HFFc6 (cell line): Measurements from ENCODE around the gene SIVA1. TPM values are rescaled to one million over a fixed set of nuclear protein-coding genes. Genes with fewer than 3 reads are reported as not detected.

Experiments used
- DNase-seq: peaks from one replicate; pipeline ENCODE4 v3.0.0-alpha.2; 2018
- H3K27ac Mint-ChIP-seq: 2 replicates; pipeline ENCODE4 v1.8.0; 2020; ENCODE audit warnings: mild to moderate bottlenecking, mixed read lengths
- H3K27me3 Mint-ChIP-seq: 2 replicates; pipeline ENCODE4 v1.8.0; 2021; ENCODE audit warnings: mild to moderate bottlenecking, moderate library complexity, mixed read lengths; ENCODE audit not compliant: insufficient read depth
- H3K36me3 Mint-ChIP-seq: 2 replicates; pipeline ENCODE4 v1.8.0; 2021; ENCODE audit warnings: low read depth, mixed read lengths
- H3K4me1 Mint-ChIP-seq: 2 replicates; pipeline ENCODE4 v1.8.0; 2020; ENCODE audit warnings: low read depth, mixed read lengths
- H3K4me3 Mint-ChIP-seq: 2 replicates; pipeline ENCODE4 v1.8.0; 2020; ENCODE audit warnings: mild to moderate bottlenecking, moderate library complexity, mixed read lengths
- H3K9me3 Mint-ChIP-seq: 2 replicates; pipeline ENCODE4 v1.8.0; 2020; ENCODE audit warnings: mild to moderate bottlenecking, mixed read lengths
- CTCF ChIP-seq: fragments of 200-600 bp; sonication (generic); IDR thresholded peaks from 2 replicates; pipeline ENCODE4 v1.5.0; 2021; ENCODE audit warnings: antibody characterized with exemption, mild to moderate bottlenecking
- total RNA-seq, 6 experiments: library from RNA; stranded (reverse); fragmentation: NEBNext Ultra II Directional; extraction: Animal tissue kit (Norgen Biotek cat#: 25700); gene quantifications; 2 replicates in 1 of 6; 3 replicates in 5 of 6; pipeline ENCODE4 v1.2.3, GENCODE V29; 2021

The SIVA1 gene
- total RNA-seq, 6 experiments from 2014 or later, result 78.3 to 95.8 (median 82.5) TPM

GRCh38 chr14:104743461-104744380 lies 9.2 kb upstream of the SIVA1 start:
- peaks cover 13% of the 10 kb centered on the region for H3K4me1 Mint-ChIP-seq
- H3K4me3 Mint-ChIP-seq, result no peak overlapping the region
- no peaks in the 10 kb centered on the region for H3K36me3 Mint-ChIP-seq
- no peak overlapping the region for H3K27ac Mint-ChIP-seq
- TF ChIP-seq CTCF, result no peak
- no peaks in the 10 kb centered on the region; the same call in none of the 2 replicates for H3K27me3 Mint-ChIP-seq
- H3K9me3 Mint-ChIP-seq, result no peaks in the 10 kb centered on the region
- DNase-seq, result no peak

GRCh38 chr14:104744484-104744883 lies 8.5 kb upstream of the SIVA1 start:
- H3K27me3 Mint-ChIP-seq, result no peaks in the 10 kb centered on the region; the same call in none of the 2 replicates
- no peak overlapping the region for H3K27ac Mint-ChIP-seq
- peaks cover 21% of the 10 kb centered on the region for H3K4me1 Mint-ChIP-seq
- H3K36me3 Mint-ChIP-seq, result no peaks in the 10 kb centered on the region
- DNase-seq, result no peak
- no peak overlapping the region for H3K4me3 Mint-ChIP-seq
- no peak for TF ChIP-seq CTCF
- H3K9me3 Mint-ChIP-seq, result no peaks in the 10 kb centered on the region

GRCh38 chr14:104745431-104745830 lies 7.5 kb upstream of the SIVA1 start:
- DNase-seq, result no peak
- no peaks in the 10 kb centered on the region; the same call in none of the 2 replicates for H3K27me3 Mint-ChIP-seq
- TF ChIP-seq CTCF, result no peak
- peaks cover under 1% of the 10 kb centered on the region; the same call in 1 of the 2 replicates for H3K36me3 Mint-ChIP-seq
- peaks cover 30% of the 10 kb centered on the region for H3K4me1 Mint-ChIP-seq
- no peak overlapping the region for H3K4me3 Mint-ChIP-seq
- no peaks in the 10 kb centered on the region for H3K9me3 Mint-ChIP-seq
- no peak overlapping the region for H3K27ac Mint-ChIP-seq

GRCh38 chr14:104746071-104746545 lies 6.8 kb upstream of the SIVA1 start:
- DNase-seq, result no peak
- Mint-ChIP-seq H3K9me3 (no peaks in the 10 kb centered on the region), H3K4me3 (no peak overlapping the region), H3K27me3 (no peaks in the 10 kb centered on the region; the same call in none of the 2 replicates), H3K4me1 (peaks cover 37% of the 10 kb centered on the region), H3K36me3 (peaks cover 7% of the 10 kb centered on the region; the same call in 1 of the 2 replicates), H3K27ac (no peak overlapping the region)
- no peak for TF ChIP-seq CTCF

GRCh38 chr14:104746934-104747481 lies 5.9 kb upstream of the SIVA1 start:
- DNase-seq, result no peak
- H3K9me3 Mint-ChIP-seq, result no peaks in the 10 kb centered on the region
- peaks cover 7% of the 10 kb centered on the region; the same call in 1 of the 2 replicates for H3K36me3 Mint-ChIP-seq
- H3K4me1 Mint-ChIP-seq, result peaks cover 37% of the 10 kb centered on the region
- TF ChIP-seq CTCF, result no peak
- no peak overlapping the region for H3K4me3 Mint-ChIP-seq
- H3K27me3 Mint-ChIP-seq, result no peaks in the 10 kb centered on the region; the same call in none of the 2 replicates
- H3K27ac Mint-ChIP-seq, result no peak overlapping the region
